A549 (cell line): ENCODE data around the gene SETD7. TPM values are rescaled to one million over a fixed set of nuclear protein-coding genes. Genes with fewer than 3 reads are reported as not detected.

Source experiments
- ATAC-seq, 2 experiments: fragments of 200-7000 bp in 1 of 2; fragments of >200 bp in 1 of 2; cut with Nextera tagmentation in 1 of 2; cut with Tn5 transposase in 1 of 2; 3 replicates each; pipeline versions ENCODE4 v1.8.0 to v1.9.1; 2018 to 2020; ENCODE audit warnings: mild to moderate bottlenecking in 1 of 2, moderate library complexity in 1 of 2
- CTCF ChIA-PET: fragments of 300-600 bp; sonication (Branson Sonifier 250); formaldehyde crosslinking; extraction: SDS; loops from one replicate; lab custom pipeline; 2021; ENCODE audit warnings: antibody characterized with exemption, inconsistent platforms; lab: Yijun Ruan, JAX
- POLR2A ChIA-PET: fragments of 350-600 bp; formaldehyde crosslinking; extraction: SDS; loops from one replicate; lab custom pipeline; 2021; ENCODE audit warnings: antibody characterized with exemption, inconsistent platforms; lab: Yijun Ruan, JAX
- DNase-seq, 2 experiments: peaks; one replicate each; pipeline versions ENCODE4 v3.0.0 to v3.0.0-alpha.2; 2011 to 2016; ENCODE audit warnings: low read depth in 1 of 2, low spot score in 1 of 2
- FAIRE-seq: peaks from 2 replicates; lab custom pipeline; 2011; peaks lifted over from hg19 to GRCh38; lab: Jason Lieb, UNC
- H3K27ac ChIP-seq, 2 experiments: fragments of >200 bp; sonication (Bioruptor Twin); formaldehyde crosslinking; 3 replicates each; pipeline ENCODE4 v1.5.1; 2016 to 2017
- H3K4me1 ChIP-seq: fragments of >200 bp; sonication (Bioruptor Twin); formaldehyde crosslinking; 3 replicates; pipeline ENCODE4 v1.6.1; 2016
- H3K4me2 ChIP-seq: fragments of >200 bp; sonication (Bioruptor Twin); formaldehyde crosslinking; 3 replicates; pipeline ENCODE4 v1.6.1; 2016
- H3K4me3 ChIP-seq: fragments of >200 bp; sonication (Bioruptor Twin); formaldehyde crosslinking; 3 replicates; pipeline ENCODE4 v1.5.1; 2016
- H3K9me3 ChIP-seq: fragments of >200 bp; sonication (Bioruptor Twin); formaldehyde crosslinking; 3 replicates; pipeline ENCODE4 v1.6.1; 2016
- EHF ChIP-seq: fragments of 250-450 bp; sonication (Bioruptor Pico); IDR thresholded peaks from 2 replicates; pipeline ENCODE4 v1.5.0; 2020; ENCODE audit warnings: mild to moderate bottlenecking
- ESRRA ChIP-seq: fragments of 150-350 bp; IDR thresholded peaks from 2 replicates; pipeline ENCODE4 v1.6.1; 2014; ENCODE audit warnings: mild to moderate bottlenecking, low read length, borderline replicate concordance
- FOSB ChIP-seq: fragments of 250-450 bp; sonication (Bioruptor Pico); IDR thresholded peaks from 2 replicates; pipeline ENCODE4 v1.5.0; 2020; ENCODE audit warnings: mild to moderate bottlenecking, moderate library complexity
- HDAC2 ChIP-seq: fragments of 200-600 bp; sonication (generic); IDR thresholded peaks from 2 replicates; pipeline ENCODE4 v1.6.1; 2016
- HEYL ChIP-seq: fragments of 250-450 bp; sonication (Bioruptor Pico); IDR thresholded peaks from 2 replicates; pipeline ENCODE4 v1.8.0; 2021; ENCODE audit warnings: mild to moderate bottlenecking, moderate library complexity
- JUN ChIP-seq, 2 experiments: fragments of >200 bp; sonication (Bioruptor Twin); formaldehyde crosslinking; IDR thresholded peaks; 2 replicates in 1 of 2; 3 replicates in 1 of 2; pipeline ENCODE4 v1.6.1; 2016 to 2017
- MAX ChIP-seq: IDR thresholded peaks from 2 replicates; pipeline ENCODE4 v1.6.1; 2012
- MYC ChIP-seq: IDR thresholded peaks from 2 replicates; pipeline ENCODE4 v1.6.1; 2012; ENCODE audit warnings: mild to moderate bottlenecking, inconsistent platforms, low read length, improper control_type of control experiment, borderline replicate concordance
- NFE2L2 ChIP-seq: fragments of 150-350 bp; conservative IDR thresholded peaks from 2 replicates; pipeline ENCODE4 v1.6.1; 2014; ENCODE audit warnings: low read length
- POLR2AphosphoS2 ChIP-seq: conservative IDR thresholded peaks from 2 replicates; pipeline ENCODE4 v1.6.1; 2012; ENCODE audit warnings: low read length, improper control_type of control experiment, inconsistent platforms
- SMC3 ChIP-seq: fragments of >200 bp; sonication (Bioruptor Twin); formaldehyde crosslinking; IDR thresholded peaks from 3 replicates; pipeline ENCODE4 v1.6.1; 2018; ENCODE audit warnings: inconsistent platforms
- SREBF2 ChIP-seq: fragments of 450-650 bp; IDR thresholded peaks from 2 replicates; pipeline ENCODE4 v1.6.1; 2014; ENCODE audit warnings: mild to moderate bottlenecking, moderate library complexity
- TP53 ChIP-seq: fragments of 250-450 bp; sonication (Bioruptor Pico); IDR thresholded peaks from 2 replicates; pipeline ENCODE4 v1.5.0; 2021; ENCODE audit warnings: mild to moderate bottlenecking, moderate library complexity
- ZFP36 ChIP-seq: fragments of 450-650 bp; IDR thresholded peaks from 2 replicates; pipeline ENCODE4 v1.6.1; 2014; ENCODE audit warnings: borderline replicate concordance; ENCODE audit not compliant: partially characterized antibody
- WGBS: methylation state at CpG from one replicate; pipeline ENCODE4 v1.1.6; 2017; ENCODE audit errors: missing lambda C conversion rate; 5-methylcytosine and 5-hydroxymethylcytosine counted together
- polyA plus RNA-seq, 4 experiments: library from polyadenylated mRNA; depleted of rRNA in 3 of 4; stranded (reverse); fragments of >200 nt; fragmentation: RNase III in 1 of 4; extraction: RNeasy Plus Mini Kit Qiagen cat#74134 plus additional on column Dnase treatment in 1 of 4; gene quantifications; 2 replicates in 3 of 4; 3 replicates in 1 of 4; pipeline ENCODE4 v1.2.3, GENCODE V29; 2011 to 2017
- TF ChIP-seq, protein P1 (sequence below): fragments of >200 bp; sonication (Bioruptor Twin); formaldehyde crosslinking; IDR thresholded peaks from 2 replicates; pipeline ENCODE4 v1.6.1; 2016
- TF ChIP-seq, protein P2 (sequence below): fragments of 250-450 bp; sonication (Bioruptor Pico); IDR thresholded peaks from 2 replicates; pipeline ENCODE4 v1.5.0; 2021; ENCODE audit warnings: mild to moderate bottlenecking, moderate library complexity, borderline replicate concordance
- TF ChIP-seq, protein P3 (sequence below): IDR thresholded peaks from 2 replicates; pipeline ENCODE4 v1.6.1; 2012; ENCODE audit warnings: low read depth, borderline replicate concordance

Gene SETD7
- polyA plus RNA-seq, 2 of the 4 experiments (the other 2 are of a cell fraction), result 30.6 to 39.1 TPM

DNA sequence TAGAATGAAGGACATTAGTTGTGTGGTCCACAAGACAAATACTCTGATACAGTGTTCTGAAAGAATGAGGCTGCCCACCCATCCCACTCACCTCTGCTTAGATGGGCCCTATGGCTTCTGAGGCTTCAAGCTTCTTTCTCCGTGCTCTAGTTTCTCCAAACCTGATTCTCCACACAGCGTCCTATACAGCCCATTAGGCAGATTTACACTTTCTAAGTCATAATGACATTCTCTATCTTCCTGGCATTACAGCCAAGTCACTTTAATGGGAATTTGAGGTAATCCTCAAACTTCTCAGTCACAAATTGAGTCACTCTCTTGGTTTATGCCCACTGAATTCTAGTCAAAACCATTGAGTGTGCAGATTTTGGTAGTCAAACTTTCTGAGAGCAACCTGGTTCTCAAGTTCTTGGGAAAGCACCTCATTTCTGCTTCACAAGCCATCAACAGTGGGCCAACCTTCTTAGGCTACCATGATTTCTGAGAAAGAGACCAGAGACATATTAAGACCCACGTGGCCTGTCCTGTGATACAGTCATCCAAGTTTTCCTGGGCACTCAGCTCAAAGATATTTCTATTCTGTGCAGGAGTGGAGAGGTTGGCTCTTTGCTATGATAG is 6.2 kb upstream of the SETD7 start:
- H3K4me2 ChIP-seq, result no peak overlapping the region
- TF ChIP-seq POLR2AphosphoS2, result no peak
- TF ChIP-seq, protein P1, sequence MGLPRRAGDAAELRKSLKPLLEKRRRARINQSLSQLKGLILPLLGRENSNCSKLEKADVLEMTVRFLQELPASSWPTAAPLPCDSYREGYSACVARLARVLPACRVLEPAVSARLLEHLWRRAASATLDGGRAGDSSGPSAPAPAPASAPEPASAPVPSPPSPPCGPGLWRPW, result no peak
- no peak for TF ChIP-seq HDAC2
- TF ChIP-seq ESRRA, result no peak
- TF ChIP-seq ZFP36, result no peak
- TF ChIP-seq MYC, result no peak
- TF ChIP-seq, protein P2, sequence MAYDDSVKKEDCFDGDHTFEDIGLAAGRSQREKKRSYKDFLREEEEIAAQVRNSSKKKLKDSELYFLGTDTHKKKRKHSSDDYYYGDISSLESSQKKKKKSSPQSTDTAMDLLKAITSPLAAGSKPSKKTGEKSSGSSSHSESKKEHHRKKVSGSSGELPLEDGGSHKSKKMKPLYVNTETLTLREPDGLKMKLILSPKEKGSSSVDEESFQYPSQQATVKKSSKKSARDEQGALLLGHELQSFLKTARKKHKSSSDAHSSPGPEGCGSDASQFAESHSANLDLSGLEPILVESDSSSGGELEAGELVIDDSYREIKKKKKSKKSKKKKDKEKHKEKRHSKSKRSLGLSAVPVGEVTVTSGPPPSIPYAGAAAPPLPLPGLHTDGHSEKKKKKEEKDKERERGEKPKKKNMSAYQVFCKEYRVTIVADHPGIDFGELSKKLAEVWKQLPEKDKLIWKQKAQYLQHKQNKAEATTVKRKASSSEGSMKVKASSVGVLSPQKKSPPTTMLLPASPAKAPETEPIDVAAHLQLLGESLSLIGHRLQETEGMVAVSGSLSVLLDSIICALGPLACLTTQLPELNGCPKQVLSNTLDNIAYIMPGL (CRISPR knock-in tag), result no peak
- no peak for TF ChIP-seq HEYL (CRISPR knock-in tag)
- TF ChIP-seq JUN (IDR thresholded peaks at IDR 0.05), result no peak
- no peak for TF ChIP-seq SMC3
- TF ChIP-seq, protein P3, sequence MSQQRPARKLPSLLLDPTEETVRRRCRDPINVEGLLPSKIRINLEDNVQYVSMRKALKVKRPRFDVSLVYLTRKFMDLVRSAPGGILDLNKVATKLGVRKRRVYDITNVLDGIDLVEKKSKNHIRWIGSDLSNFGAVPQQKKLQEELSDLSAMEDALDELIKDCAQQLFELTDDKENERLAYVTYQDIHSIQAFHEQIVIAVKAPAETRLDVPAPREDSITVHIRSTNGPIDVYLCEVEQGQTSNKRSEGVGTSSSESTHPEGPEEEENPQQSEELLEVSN, result no peak
- TF ChIP-seq, all 56 proteins: peak for 0
- no peaks in the 10 kb centered on the region for H3K9me3 ChIP-seq
- H3K4me1 ChIP-seq, result peaks cover 16% of the 10 kb centered on the region; the same call in 2 of the 3 replicates
- DNase-seq, result no peak
- FAIRE-seq, result no peak
- ChIA-PET POLR2A (no interaction called here), CTCF (no interaction called here)
- H3K27ac ChIP-seq, result no peak overlapping the region
- ATAC-seq, result no peak
- H3K4me3 ChIP-seq, result no peak overlapping the region
- 71% methylated on average over 3 of the region's 3 CpGs for whole genome bisulfite sequencing

DNA sequence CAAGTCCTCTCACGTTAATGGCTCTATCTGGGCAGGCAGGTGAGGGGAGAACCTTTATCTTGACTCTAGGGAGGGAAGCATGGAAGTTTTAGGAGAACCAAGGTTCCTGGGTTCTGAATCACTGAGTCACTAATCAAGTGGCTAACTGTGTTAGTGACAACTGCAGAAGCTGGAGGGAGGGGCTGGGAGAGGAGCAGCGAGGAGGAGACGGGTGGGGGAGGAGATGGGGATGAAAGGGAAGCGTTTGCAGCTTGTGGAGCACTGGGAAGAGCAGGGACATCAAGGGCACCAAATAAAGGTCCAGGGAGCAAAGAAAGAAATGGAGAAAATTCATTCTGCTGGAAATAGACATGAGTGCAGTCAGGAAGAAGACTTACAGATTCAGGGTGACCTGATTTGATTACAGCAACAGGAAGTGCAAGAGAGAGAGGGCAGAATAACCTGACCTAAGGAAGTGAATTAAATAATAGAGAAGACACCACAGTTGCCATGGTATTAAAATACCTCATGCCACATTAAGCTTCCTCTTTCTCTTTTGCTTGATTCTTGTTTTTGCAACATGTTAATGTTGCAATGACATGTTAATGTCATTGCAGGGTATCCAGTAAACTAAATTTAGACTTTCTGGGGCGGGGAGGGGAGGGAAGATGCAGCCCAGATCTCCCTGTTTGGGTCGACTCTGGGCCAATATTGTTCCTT is 4.5 kb upstream of the SETD7 start:
- ATAC-seq (no peak), DNase-seq (no peak)
- CTCF ChIA-PET, result interaction anchor here (1.8 kb wide), 1 partner anchor 73 kb away, joined by 5 read pairs; no protein-coding TSS in a partner anchor
- 64% methylated on average over 6 of the region's 6 CpGs for WGBS
- POLR2A ChIA-PET, result no interaction called here
- Histone ChIP-seq H3K27ac (no peak overlapping the region), H3K4me1 (peaks cover 16% of the 10 kb centered on the region; the same call in 2 of the 3 replicates), H3K4me2 (no peak overlapping the region; the same call in 2 of the 3 replicates), H3K9me3 (no peaks in the 10 kb centered on the region)
- TF ChIP-seq HEYL (CRISPR knock-in tag), result no peak
- TF ChIP-seq SREBF2, result no peak
- no peak for TF ChIP-seq FOSB
- TF ChIP-seq NFE2L2, result no peak
- no peak for TF ChIP-seq EHF (CRISPR knock-in tag)
- TF ChIP-seq MAX, result no peak
- TF ChIP-seq, all 56 proteins: peak for 0
- H3K4me3 ChIP-seq, result no peak overlapping the region
- no peak for FAIRE-seq

DNA sequence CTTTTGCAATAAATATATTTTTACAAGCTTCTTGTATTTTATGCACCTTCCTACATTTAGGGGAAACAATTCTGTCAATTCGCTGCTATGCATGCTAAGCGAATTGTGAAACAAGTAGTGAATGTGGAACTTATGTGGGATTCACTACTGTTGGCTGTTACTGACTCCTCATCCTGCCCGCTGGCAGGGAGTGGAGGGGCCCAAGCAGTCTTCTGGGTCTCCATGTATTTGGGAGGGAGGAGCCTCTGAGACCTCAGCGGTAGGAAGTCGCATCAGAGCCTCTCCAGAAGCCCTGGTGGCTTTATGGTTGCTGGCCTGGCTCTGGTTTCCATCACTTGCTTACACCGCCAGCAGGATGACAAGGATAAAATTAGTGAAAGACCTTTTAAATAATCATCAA is 3.7 kb upstream of the SETD7 start:
- FAIRE-seq, result no peak
- Histone ChIP-seq H3K9me3 (no peaks in the 10 kb centered on the region), H3K4me3 (no peak overlapping the region), H3K4me2 (no peak overlapping the region), H3K27ac (no peak overlapping the region), H3K4me1 (peaks cover 17% of the 10 kb centered on the region; the same call in 2 of the 3 replicates)
- WGBS, result 94% methylated on average over 6 of the region's 6 CpGs
- no peak for ATAC-seq
- CTCF ChIA-PET, result interaction anchor here (1.0 to 1.8 kb wide), 2 partner anchors 43 to 74 kb away, joined by 3 to 5 read pairs; no protein-coding TSS in a partner anchor
- no peak for DNase-seq
- TF ChIP-seq SREBF2 (no peak), NFE2L2 (no peak), TP53 (CRISPR knock-in tag) (no peak)
- TF ChIP-seq, protein P1, result no peak
- TF ChIP-seq, protein P3, result no peak
- POLR2A ChIA-PET, result no interaction called here
